ENCODE measurements around the gene VSTM4.

The VSTM4 gene

DNA sequence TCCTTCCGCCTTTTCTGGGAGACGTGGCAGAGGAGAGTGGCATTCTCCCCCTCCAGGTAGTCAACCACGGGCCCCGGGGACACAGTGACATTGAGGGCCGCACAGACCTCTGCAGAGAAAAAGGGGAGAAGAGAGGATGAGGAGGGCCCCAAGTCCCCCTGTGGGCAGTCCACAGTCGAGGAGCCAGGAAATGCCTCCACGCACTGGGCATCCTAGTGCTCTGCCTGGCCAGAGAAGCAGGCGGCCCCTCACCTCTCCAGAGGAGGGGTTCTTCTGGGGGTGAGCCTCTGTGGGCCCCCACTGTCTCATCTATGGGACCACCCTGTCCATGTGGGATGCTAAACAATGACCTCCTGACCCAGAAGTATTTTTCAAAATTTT lies 7.4 kb downstream of the VSTM4 start:
- H3K27ac ChIP-seq (ENCODE audit: low read length): no peak overlapping the region
- no peak overlapping the region for H3K9ac ChIP-seq (ENCODE audit: low read length in 2 of 2)
- no peaks in the 10 kb centered on the region for H3K27me3 ChIP-seq (ENCODE audit: control insufficient read depth in 1 of 2, insufficient read depth in 2 of 2, low read length in 2 of 2)
- H3K4me3 ChIP-seq (ENCODE audit: low read length in 2 of 2): no peak overlapping the region
- H3K36me3 ChIP-seq (ENCODE audit: control insufficient read depth in 2 of 2, insufficient read depth in 2 of 2, low read length in 2 of 2): peaks cover 2% of the 10 kb centered on the region in 2 donors
- H3K4me1 ChIP-seq (ENCODE audit: control insufficient read depth, insufficient read depth, low read length): peaks cover 55% of the 10 kb centered on the region
- no peaks in the 10 kb centered on the region for H3K9me3 ChIP-seq (ENCODE audit: control insufficient read depth in 2 of 2, low read length in 2 of 2)

DNA sequence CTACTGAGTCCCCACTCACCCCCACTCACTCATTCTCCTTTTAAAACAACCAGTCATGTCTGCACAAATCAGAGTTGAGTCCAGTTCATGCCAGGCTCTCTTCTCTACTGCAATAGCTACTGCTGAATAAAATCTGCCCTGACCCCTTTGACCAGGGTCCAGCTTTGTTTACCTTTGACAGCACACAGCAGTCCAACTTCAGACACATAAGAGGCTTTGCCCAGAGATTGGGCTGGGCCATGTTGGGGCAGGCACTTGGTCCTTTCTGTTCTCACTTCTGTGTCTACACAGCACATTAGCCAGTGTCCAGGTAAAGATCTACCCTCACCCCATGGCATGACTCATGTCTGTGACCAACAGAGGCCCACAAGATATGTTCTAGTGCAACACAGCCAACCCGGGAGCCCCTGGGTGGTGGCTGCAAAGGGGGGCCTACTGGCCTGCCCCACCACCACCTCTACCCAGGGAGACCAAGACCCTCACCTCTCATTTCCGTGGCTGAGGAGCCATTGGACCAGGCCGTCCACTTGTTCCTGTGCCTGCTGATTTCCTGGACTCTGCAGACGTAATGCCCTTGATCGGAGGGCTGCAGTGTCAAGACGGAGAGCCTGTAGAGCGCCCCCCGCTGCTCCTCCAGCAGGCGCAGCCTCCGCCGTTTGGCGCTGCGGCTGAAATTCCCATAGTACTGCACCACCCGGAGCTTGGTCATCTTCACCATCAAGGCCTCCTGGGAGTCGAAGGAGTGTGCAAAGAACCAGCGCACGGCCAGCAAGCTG lies 8.0 kb downstream of the VSTM4 start:
- no peaks in the 10 kb centered on the region for H3K9me3 ChIP-seq (ENCODE audit: control insufficient read depth in 2 of 2, low read length in 2 of 2)
- peaks cover 0 to 2% of the 10 kb centered on the region in 2 donors for H3K36me3 ChIP-seq (ENCODE audit: control insufficient read depth in 2 of 2, insufficient read depth in 2 of 2, low read length in 2 of 2)
- H3K4me1 ChIP-seq (ENCODE audit: control insufficient read depth, insufficient read depth, low read length): peaks cover 51% of the 10 kb centered on the region
- no peak overlapping the region for H3K9ac ChIP-seq (ENCODE audit: low read length in 2 of 2)
- peak overlapping the region; percentile 31 for H3K27ac ChIP-seq (ENCODE audit: low read length)
- no peaks in the 10 kb centered on the region for H3K27me3 ChIP-seq (ENCODE audit: control insufficient read depth in 1 of 2, insufficient read depth in 2 of 2, low read length in 2 of 2)
- H3K4me3 ChIP-seq (ENCODE audit: low read length in 2 of 2): peak overlapping the region in 1 of 2 donors; percentile 29

DNA sequence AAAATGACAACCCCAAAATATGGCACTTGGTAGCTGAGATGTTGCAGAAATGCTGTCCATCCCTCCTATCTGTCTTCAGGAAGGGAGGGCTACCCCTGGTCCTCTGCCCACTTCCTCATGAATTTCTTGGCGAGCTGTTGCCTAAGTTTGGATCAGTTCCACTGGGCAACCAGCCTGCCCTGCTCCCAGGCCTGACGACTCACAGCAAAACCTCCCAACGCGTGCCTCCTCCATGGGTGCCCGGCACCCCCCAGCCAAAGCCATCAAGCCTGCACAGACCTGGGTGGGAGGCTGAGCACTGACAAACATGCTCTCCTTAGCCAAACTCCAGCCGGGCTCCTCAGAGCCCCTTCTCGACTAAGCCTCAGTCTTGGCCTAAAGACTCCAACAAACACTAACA lies 8.9 kb downstream of the VSTM4 start:
- peaks cover 46% of the 10 kb centered on the region for H3K4me1 ChIP-seq (ENCODE audit: control insufficient read depth, insufficient read depth, low read length)
- H3K27ac ChIP-seq (ENCODE audit: low read length): peak overlapping the region; percentile 31
- peak overlapping the region in 1 of 2 donors; percentile 35 for H3K4me3 ChIP-seq (ENCODE audit: low read length in 2 of 2)
- peaks cover 0 to 2% of the 10 kb centered on the region in 2 donors for H3K36me3 ChIP-seq (ENCODE audit: control insufficient read depth in 2 of 2, insufficient read depth in 2 of 2, low read length in 2 of 2)
- no peaks in the 10 kb centered on the region for H3K27me3 ChIP-seq (ENCODE audit: control insufficient read depth in 1 of 2, insufficient read depth in 2 of 2, low read length in 2 of 2)
- H3K9ac ChIP-seq (ENCODE audit: low read length in 2 of 2): no peak overlapping the region
- H3K9me3 ChIP-seq (ENCODE audit: control insufficient read depth in 2 of 2, low read length in 2 of 2): no peaks in the 10 kb centered on the region

DNA sequence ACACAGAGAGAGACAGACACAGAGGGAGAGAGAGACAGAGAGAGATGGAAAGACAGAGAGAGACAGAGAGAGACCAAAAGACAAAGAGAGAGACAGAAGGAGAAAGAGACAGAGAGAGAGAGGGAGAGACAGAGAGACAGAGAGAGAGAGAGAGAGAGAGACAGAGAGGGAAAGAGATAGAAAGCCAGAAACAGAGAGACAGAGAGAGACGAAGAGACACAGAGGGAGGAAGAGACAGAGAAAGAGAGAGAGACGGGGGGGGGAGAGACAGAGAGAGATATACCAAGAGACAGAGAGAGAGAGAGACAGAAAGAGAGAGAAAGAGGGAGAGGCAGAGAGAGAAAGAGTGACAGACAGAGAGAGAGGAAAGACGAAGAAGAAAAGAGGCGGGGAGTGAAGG lies 10.2 kb downstream of the VSTM4 start:
- H3K36me3 ChIP-seq (ENCODE audit: control insufficient read depth in 2 of 2, insufficient read depth in 2 of 2, low read length in 2 of 2): peaks cover 0 to 2% of the 10 kb centered on the region in 2 donors
- H3K4me1 ChIP-seq (ENCODE audit: control insufficient read depth, insufficient read depth, low read length): peaks cover 34% of the 10 kb centered on the region
- no peaks in the 10 kb centered on the region for H3K27me3 ChIP-seq (ENCODE audit: control insufficient read depth in 1 of 2, insufficient read depth in 2 of 2, low read length in 2 of 2)
- H3K4me3 ChIP-seq (ENCODE audit: low read length in 2 of 2): no peak overlapping the region
- H3K9ac ChIP-seq (ENCODE audit: low read length in 2 of 2): no peak overlapping the region
- H3K27ac ChIP-seq (ENCODE audit: low read length): no peak overlapping the region
- H3K9me3 ChIP-seq (ENCODE audit: control insufficient read depth in 2 of 2, low read length in 2 of 2): no peaks in the 10 kb centered on the region

DNA sequence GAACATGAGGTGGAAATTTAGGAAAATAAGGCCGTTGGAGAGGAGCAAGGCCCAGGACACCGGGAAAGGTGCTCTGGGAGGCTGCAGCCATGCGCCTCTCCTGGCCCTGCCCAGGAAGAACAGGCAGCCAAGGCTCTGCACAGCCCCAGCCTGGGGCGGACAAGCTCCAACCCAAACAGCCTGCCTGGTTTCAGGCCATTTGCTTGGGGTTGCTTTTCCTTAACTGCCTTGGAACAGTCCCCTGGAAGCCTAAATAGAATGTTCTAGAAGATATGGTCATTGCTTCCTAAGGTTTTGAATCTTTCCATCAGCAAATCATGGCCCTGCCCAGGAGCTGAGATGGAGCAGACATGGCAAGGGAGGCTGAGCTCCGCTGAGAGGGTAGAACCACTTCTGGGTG lies 11.0 kb downstream of the VSTM4 start:
- Histone ChIP-seq H3K9me3 (ENCODE audit: control insufficient read depth in 2 of 2, low read length in 2 of 2) (no peaks in the 10 kb centered on the region), H3K36me3 (ENCODE audit: control insufficient read depth in 2 of 2, insufficient read depth in 2 of 2, low read length in 2 of 2) (peaks cover 0 to 2% of the 10 kb centered on the region in 2 donors), H3K9ac (ENCODE audit: low read length in 2 of 2) (no peak overlapping the region), H3K4me3 (ENCODE audit: low read length in 2 of 2) (no peak overlapping the region), H3K27ac (ENCODE audit: low read length) (no peak overlapping the region), H3K4me1 (ENCODE audit: control insufficient read depth, insufficient read depth, low read length) (peaks cover 27% of the 10 kb centered on the region), H3K27me3 (ENCODE audit: control insufficient read depth in 1 of 2, insufficient read depth in 2 of 2, low read length in 2 of 2) (no peaks in the 10 kb centered on the region)

DNA sequence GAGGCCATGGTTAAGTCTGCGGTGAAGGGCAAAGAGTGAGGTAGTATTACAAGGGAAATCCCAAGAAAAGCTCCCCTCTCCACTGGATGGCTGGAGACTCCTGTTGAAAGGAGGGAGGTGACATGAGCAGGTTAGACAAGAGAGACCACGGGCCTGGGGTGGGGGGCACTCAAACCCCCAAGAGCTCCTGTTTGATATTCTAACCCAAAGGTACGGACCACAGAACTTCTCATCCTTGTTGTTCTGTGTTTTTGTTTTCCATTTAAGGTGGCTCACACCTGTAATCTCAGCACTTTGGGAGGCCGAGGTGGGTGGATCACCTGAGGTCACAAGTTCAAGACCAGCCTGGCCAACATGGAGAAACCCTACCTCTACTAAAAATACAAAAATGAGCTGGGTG lies 11.6 kb downstream of the VSTM4 start:
- peaks cover 25% of the 10 kb centered on the region for H3K4me1 ChIP-seq (ENCODE audit: control insufficient read depth, insufficient read depth, low read length)
- H3K36me3 ChIP-seq (ENCODE audit: control insufficient read depth in 2 of 2, insufficient read depth in 2 of 2, low read length in 2 of 2): peaks cover 2 to 3% of the 10 kb centered on the region in 2 donors
- H3K4me3 ChIP-seq (ENCODE audit: low read length in 2 of 2): no peak overlapping the region
- H3K27ac ChIP-seq (ENCODE audit: low read length): no peak overlapping the region
- no peaks in the 10 kb centered on the region for H3K27me3 ChIP-seq (ENCODE audit: control insufficient read depth in 1 of 2, insufficient read depth in 2 of 2, low read length in 2 of 2)
- H3K9ac ChIP-seq (ENCODE audit: low read length in 2 of 2): no peak overlapping the region
- no peaks in the 10 kb centered on the region for H3K9me3 ChIP-seq (ENCODE audit: control insufficient read depth in 2 of 2, low read length in 2 of 2)

DNA sequence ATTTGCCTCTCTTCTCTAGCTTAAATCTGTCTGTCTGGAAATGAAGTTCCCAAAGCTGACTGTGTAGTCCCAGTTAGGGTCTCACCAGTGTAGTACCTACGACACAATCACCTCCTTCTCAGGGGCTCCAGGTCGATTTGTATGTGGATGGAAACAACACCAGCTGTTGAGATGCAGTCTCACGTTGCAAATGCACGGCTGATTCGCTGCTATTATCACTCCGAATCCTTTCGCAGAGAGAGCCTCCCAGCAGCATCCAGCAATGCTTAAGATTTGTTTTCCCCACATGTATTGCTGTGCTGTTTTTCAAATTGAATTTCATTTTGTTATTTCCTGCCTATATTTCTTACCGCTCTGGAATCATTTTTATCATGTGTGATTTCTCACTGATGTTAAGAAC lies 16.3 kb downstream of the VSTM4 start:
- H3K36me3 ChIP-seq (ENCODE audit: control insufficient read depth in 2 of 2, insufficient read depth in 2 of 2, low read length in 2 of 2): peaks cover 2 to 5% of the 10 kb centered on the region in 2 donors
- H3K9ac ChIP-seq (ENCODE audit: low read length in 2 of 2): no peak overlapping the region
- no peaks in the 10 kb centered on the region for H3K27me3 ChIP-seq (ENCODE audit: control insufficient read depth in 1 of 2, insufficient read depth in 2 of 2, low read length in 2 of 2)
- H3K9me3 ChIP-seq (ENCODE audit: control insufficient read depth in 2 of 2, low read length in 2 of 2): no peaks in the 10 kb centered on the region
- H3K4me1 ChIP-seq (ENCODE audit: control insufficient read depth, insufficient read depth, low read length): peaks cover 6% of the 10 kb centered on the region
- no peak overlapping the region for H3K27ac ChIP-seq (ENCODE audit: low read length)
- no peak overlapping the region for H3K4me3 ChIP-seq (ENCODE audit: low read length in 2 of 2)

DNA sequence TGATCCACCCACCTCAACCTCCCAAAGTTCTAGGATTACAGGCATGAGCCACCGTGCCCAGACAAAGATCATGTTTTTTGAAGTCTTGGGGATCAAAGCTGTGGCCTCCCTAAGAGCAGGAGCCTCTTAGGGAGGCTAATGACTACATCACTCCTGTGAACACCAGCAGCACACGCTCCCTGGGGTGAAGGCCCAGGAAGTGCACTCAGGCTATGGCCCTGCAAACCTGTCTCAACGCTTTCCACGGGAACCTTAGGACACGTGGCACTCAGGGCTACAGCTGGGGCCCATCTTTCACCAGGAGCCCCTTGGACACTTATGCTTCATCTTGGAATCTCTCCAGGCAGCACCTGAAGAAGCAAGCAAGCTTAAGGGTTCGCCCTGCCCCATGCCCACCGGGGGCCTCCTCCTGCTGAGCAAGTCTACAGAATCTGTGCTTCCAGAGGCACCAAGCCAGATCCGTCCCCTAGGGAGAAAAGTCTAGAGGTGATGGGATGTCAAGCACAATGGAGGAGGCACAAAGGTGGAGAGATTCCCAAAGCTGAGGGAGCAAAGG lies 18.4 kb downstream of the VSTM4 start:
- peaks cover 8% of the 10 kb centered on the region for H3K4me1 ChIP-seq (ENCODE audit: control insufficient read depth, insufficient read depth, low read length)
- no peaks in the 10 kb centered on the region for H3K9me3 ChIP-seq (ENCODE audit: control insufficient read depth in 2 of 2, low read length in 2 of 2)
- peaks cover 0 to 7% of the 10 kb centered on the region in 2 donors for H3K36me3 ChIP-seq (ENCODE audit: control insufficient read depth in 2 of 2, insufficient read depth in 2 of 2, low read length in 2 of 2)
- H3K27ac ChIP-seq (ENCODE audit: low read length): no peak overlapping the region
- H3K27me3 ChIP-seq (ENCODE audit: control insufficient read depth in 1 of 2, insufficient read depth in 2 of 2, low read length in 2 of 2): no peaks in the 10 kb centered on the region
- no peak overlapping the region for H3K9ac ChIP-seq (ENCODE audit: low read length in 2 of 2)
- H3K4me3 ChIP-seq (ENCODE audit: low read length in 2 of 2): no peak overlapping the region

DNA sequence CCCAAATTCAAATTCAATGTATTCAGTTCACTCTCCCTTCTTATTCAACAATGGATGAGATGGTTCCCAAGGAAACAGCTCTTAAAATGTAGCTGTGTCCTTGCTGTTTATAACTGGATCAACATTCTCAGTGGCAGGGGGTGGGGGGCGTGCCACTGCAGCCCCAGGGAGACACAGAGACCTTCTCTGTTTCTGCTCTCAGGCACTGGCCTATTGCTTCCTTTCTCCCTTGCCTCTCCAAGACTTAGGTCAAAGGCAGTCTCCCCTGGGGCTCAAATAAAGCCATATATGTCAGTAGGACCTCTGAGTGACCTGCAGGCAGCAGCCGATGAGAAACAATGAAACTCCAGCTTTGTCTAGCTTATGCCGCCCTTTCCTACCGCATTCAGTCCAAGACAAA lies 20.7 kb downstream of the VSTM4 start:
- no peaks in the 10 kb centered on the region for H3K27me3 ChIP-seq (ENCODE audit: control insufficient read depth in 1 of 2, insufficient read depth in 2 of 2, low read length in 2 of 2)
- peaks cover 21% of the 10 kb centered on the region for H3K4me1 ChIP-seq (ENCODE audit: control insufficient read depth, insufficient read depth, low read length)
- no peak overlapping the region for H3K9ac ChIP-seq (ENCODE audit: low read length in 2 of 2)
- H3K9me3 ChIP-seq (ENCODE audit: control insufficient read depth in 2 of 2, low read length in 2 of 2): no peaks in the 10 kb centered on the region
- peaks cover 0 to 7% of the 10 kb centered on the region in 2 donors for H3K36me3 ChIP-seq (ENCODE audit: control insufficient read depth in 2 of 2, insufficient read depth in 2 of 2, low read length in 2 of 2)
- no peak overlapping the region for H3K4me3 ChIP-seq (ENCODE audit: low read length in 2 of 2)
- H3K27ac ChIP-seq (ENCODE audit: low read length): no peak overlapping the region

DNA sequence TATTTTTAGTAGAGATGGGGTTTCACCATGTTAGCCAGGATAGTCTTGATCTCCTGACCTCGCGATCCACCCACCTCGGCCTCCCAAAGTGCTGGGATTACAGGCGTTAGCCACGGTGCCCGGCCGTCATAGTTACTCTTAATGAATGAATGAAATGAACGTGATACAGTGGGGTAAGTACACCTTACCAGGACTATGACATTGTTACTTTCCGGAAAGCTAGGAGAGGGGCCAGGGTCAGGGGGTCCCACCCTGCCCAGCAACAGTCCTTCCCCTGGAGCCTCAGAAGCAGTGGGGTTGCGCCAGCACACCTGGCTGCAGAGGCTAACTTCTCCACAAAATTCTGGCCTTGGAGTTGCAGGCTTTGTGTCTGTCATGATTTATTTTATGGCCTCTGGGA lies 21.4 kb downstream of the VSTM4 start:
- peaks cover 27% of the 10 kb centered on the region for H3K4me1 ChIP-seq (ENCODE audit: control insufficient read depth, insufficient read depth, low read length)
- H3K9me3 ChIP-seq (ENCODE audit: control insufficient read depth in 2 of 2, low read length in 2 of 2): no peaks in the 10 kb centered on the region
- H3K27ac ChIP-seq (ENCODE audit: low read length): no peak overlapping the region
- H3K9ac ChIP-seq (ENCODE audit: low read length in 2 of 2): no peak overlapping the region
- no peaks in the 10 kb centered on the region for H3K27me3 ChIP-seq (ENCODE audit: control insufficient read depth in 1 of 2, insufficient read depth in 2 of 2, low read length in 2 of 2)
- no peak overlapping the region for H3K4me3 ChIP-seq (ENCODE audit: low read length in 2 of 2)
- H3K36me3 ChIP-seq (ENCODE audit: control insufficient read depth in 2 of 2, insufficient read depth in 2 of 2, low read length in 2 of 2): peaks cover 0 to 6% of the 10 kb centered on the region in 2 donors

DNA sequence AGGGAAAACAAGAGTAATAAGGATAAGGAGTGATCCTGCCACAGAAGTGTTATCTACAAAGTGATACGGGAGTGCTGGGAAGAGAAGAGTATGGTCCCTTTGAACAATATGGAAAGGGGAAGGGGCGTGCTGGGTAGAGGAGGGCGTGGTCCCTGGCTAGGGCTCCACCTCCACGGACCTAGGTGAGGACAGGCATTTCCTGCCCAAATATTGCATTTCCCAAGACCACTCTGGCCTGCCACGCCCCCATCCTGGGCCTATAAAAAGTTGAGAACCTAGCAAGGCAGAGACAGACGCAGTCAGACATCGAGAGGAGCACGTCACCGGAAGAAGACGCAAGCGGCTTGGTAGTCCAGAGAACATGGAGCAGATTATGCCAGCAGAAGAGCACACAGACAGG lies 22.8 kb downstream of the VSTM4 start:
- H3K4me1 ChIP-seq (ENCODE audit: control insufficient read depth, insufficient read depth, low read length): peaks cover 23% of the 10 kb centered on the region
- no peak overlapping the region for H3K4me3 ChIP-seq (ENCODE audit: low read length in 2 of 2)
- no peaks in the 10 kb centered on the region for H3K27me3 ChIP-seq (ENCODE audit: control insufficient read depth in 1 of 2, insufficient read depth in 2 of 2, low read length in 2 of 2)
- H3K27ac ChIP-seq (ENCODE audit: low read length): no peak overlapping the region
- no peak overlapping the region for H3K9ac ChIP-seq (ENCODE audit: low read length in 2 of 2)
- H3K36me3 ChIP-seq (ENCODE audit: control insufficient read depth in 2 of 2, insufficient read depth in 2 of 2, low read length in 2 of 2): peaks cover 0 to 2% of the 10 kb centered on the region in 2 donors
- H3K9me3 ChIP-seq (ENCODE audit: control insufficient read depth in 2 of 2, low read length in 2 of 2): no peaks in the 10 kb centered on the region

Data from stomach smooth muscle (tissue), 2 donors.